Measurements from ENCODE around the gene LTB. TPM values are rescaled to one million over a fixed set of nuclear protein-coding genes. Genes with fewer than 3 reads are reported as not detected.

LTB gene
- total and polyA plus RNA-seq, 2 experiments from 2014 or later: 4.0 to 6.0 TPM

DNA sequence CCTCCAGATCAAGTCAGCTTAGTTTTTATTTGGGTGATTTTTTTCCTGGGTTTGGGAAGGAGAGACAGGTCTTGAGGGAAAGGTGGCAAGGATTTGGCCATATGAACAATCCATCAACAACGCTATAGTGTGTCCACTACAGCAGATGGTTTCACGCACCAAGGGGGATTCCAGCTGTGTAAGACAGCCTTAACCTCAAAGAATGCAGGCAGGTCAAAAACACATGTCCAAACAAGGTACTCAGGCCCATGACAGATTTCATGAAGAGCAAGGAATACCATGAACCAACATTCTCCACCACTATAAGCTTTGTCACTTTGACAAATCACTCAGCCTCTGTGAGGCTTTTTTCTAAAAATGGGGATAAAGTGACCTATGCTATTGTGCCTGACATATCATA lies 34.8 kb upstream of the LTB start:
- no peak overlapping the region for H3K4me2 ChIP-seq
- DNase-seq (ENCODE audit: low spot score): no peak
- TF ChIP-seq CTCF (IDR thresholded peaks at IDR 0.05; ENCODE audit: poor library complexity): no peak
- no peak for TF ChIP-seq EZH2 (IDR thresholded peaks at IDR 0.05; ENCODE audit: borderline replicate concordance)
- TF ChIP-seq EZH2phosphoT487 (IDR thresholded peaks at IDR 0.05; ENCODE audit: low read depth, severe bottlenecking, unreplicated experiment): no peak
- H3K27ac ChIP-seq: no peak overlapping the region
- H3K4me1 ChIP-seq (ENCODE audit: insufficient read depth): peaks cover 11% of the 10 kb centered on the region
- H3K9me3 ChIP-seq (ENCODE audit: low read depth): no peaks in the 10 kb centered on the region
- H3K9me2 ChIP-seq (replicated peaks; ENCODE audit: insufficient read depth): no peaks in the 10 kb centered on the region
- H3K36me3 ChIP-seq (replicated peaks; ENCODE audit: insufficient read depth, low read depth): no peaks in the 10 kb centered on the region
- H4K20me1 ChIP-seq (ENCODE audit: insufficient read depth, poor library complexity, severe bottlenecking): peaks cover 6% of the 10 kb centered on the region
- no peaks in the 10 kb centered on the region for H3K27me3 ChIP-seq
- H3K79me2 ChIP-seq: peaks cover 12% of the 10 kb centered on the region
- 88% methylated on average over 2 of the region's 2 CpGs for WGBS (ENCODE audit: low lambda C conversion rate, missing lambda C conversion rate)
- no peak overlapping the region for H2AFZ ChIP-seq
- no peak overlapping the region for H3K4me3 ChIP-seq

- H3K9me3 ChIP-seq (ENCODE audit: low read depth): no peaks in the 10 kb centered on the region
- WGBS (ENCODE audit: low lambda C conversion rate, missing lambda C conversion rate): 65% methylated on average over 7 of the region's 7 CpGs
- H3K4me1 ChIP-seq (ENCODE audit: insufficient read depth): peaks cover 11% of the 10 kb centered on the region
- no peak overlapping the region for H3K4me2 ChIP-seq
- DNase-seq (ENCODE audit: low spot score): peak; percentile 17
- peak overlapping the region; percentile 76 for H3K27ac ChIP-seq
- no peaks in the 10 kb centered on the region for H3K27me3 ChIP-seq
- TF ChIP-seq EZH2 (IDR thresholded peaks at IDR 0.05; ENCODE audit: borderline replicate concordance): no peak
- TF ChIP-seq EZH2phosphoT487 (IDR thresholded peaks at IDR 0.05; ENCODE audit: low read depth, severe bottlenecking, unreplicated experiment): no peak
- no peak for TF ChIP-seq CTCF (IDR thresholded peaks at IDR 0.05; ENCODE audit: poor library complexity)
- no peak overlapping the region for H3K4me3 ChIP-seq
- H3K9me2 ChIP-seq (replicated peaks; ENCODE audit: insufficient read depth): no peaks in the 10 kb centered on the region
- H4K20me1 ChIP-seq (ENCODE audit: insufficient read depth, poor library complexity, severe bottlenecking): no peaks in the 10 kb centered on the region
- no peak overlapping the region for H2AFZ ChIP-seq
- H3K36me3 ChIP-seq (replicated peaks; ENCODE audit: insufficient read depth, low read depth): no peaks in the 10 kb centered on the region
- no peaks in the 10 kb centered on the region for H3K79me2 ChIP-seq
Observed at GRCh38 chr6:31615748-31616147, 33.5 kb upstream of the LTB start.

GRCh38 chr6:31614684-31615578 lies 32.7 kb upstream of the LTB start, which contains the start of gene AIF1:
TSS of gene AIF1 (plus strand) at chr6:31615234. CDS start at chr6:31615330, 96 bp downstream.
- Histone ChIP-seq H3K27ac (peak within 1 kb of the TSS; percentile 76), H3K4me1 (ENCODE audit: insufficient read depth) (peaks cover 11% of the 10 kb centered on the region), H3K79me2 (no peaks in the 10 kb centered on the region), H3K4me2 (peak within 1 kb of the TSS; percentile 70), H3K4me3 (no peak within 1 kb of the TSS), H2AFZ (no peak within 1 kb of the TSS), H3K9me2 (replicated peaks; ENCODE audit: insufficient read depth) (no peaks in the 10 kb centered on the region), H4K20me1 (ENCODE audit: insufficient read depth, poor library complexity, severe bottlenecking) (no peaks in the 10 kb centered on the region), H3K36me3 (replicated peaks; ENCODE audit: insufficient read depth, low read depth) (no peaks in the 10 kb centered on the region), H3K9me3 (ENCODE audit: low read depth) (no peaks in the 10 kb centered on the region), H3K27me3 (no peaks in the 10 kb centered on the region)
- TF ChIP-seq EZH2phosphoT487 (IDR thresholded peaks at IDR 0.05; ENCODE audit: low read depth, severe bottlenecking, unreplicated experiment): no peak
- no peak for TF ChIP-seq EZH2 (IDR thresholded peaks at IDR 0.05; ENCODE audit: borderline replicate concordance)
- TF ChIP-seq CTCF (IDR thresholded peaks at IDR 0.05; ENCODE audit: poor library complexity): no peak
- WGBS (ENCODE audit: low lambda C conversion rate, missing lambda C conversion rate): 61% methylated on average over 6 of the region's 6 CpGs
- peak; percentile 33 for DNase-seq (ENCODE audit: low spot score)

All from hepatocyte (in vitro differentiated cells).